ENCODE data around the gene TTC33.
"Not testable (repeated sequence)": the region's sequence is repeated elsewhere in the genome, so short reads cannot be mapped to it uniquely, and the experiment has no call there.

Gene TTC33

DNA sequence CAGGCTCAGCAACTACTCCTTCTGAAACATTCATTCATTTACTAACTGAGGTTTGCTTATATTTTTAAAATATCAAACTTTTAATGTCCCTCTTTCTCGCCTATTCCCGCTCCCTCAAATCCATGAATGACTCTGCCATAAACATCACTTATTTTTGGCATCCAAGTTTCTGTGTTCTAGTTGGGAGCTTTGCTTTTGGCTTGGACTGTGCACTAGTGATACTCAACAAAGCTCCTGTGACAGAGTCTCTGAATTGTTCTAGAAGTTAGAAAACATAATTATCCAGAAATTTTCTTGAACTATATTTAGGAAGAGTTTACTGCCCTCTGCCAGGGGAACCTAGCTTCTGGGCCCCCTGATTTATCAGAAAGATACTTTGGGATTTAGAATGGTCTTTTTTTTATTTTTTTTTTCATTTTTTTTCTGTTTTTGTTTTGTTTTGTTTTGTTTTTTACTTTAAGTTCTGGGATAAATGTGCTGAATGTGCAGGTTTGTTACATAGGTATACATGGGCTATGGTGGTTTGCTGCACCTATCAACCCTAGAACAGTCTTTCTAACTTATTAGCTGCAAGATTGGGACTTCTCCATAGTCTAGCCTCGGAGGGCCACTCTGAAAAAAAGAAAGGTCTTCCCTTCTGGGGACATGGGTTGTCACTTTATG lies 140.7 kb downstream of the TTC33 start:
- no peak for DNase-seq (ENCODE audit: low read depth in 2 of 2)

DNA sequence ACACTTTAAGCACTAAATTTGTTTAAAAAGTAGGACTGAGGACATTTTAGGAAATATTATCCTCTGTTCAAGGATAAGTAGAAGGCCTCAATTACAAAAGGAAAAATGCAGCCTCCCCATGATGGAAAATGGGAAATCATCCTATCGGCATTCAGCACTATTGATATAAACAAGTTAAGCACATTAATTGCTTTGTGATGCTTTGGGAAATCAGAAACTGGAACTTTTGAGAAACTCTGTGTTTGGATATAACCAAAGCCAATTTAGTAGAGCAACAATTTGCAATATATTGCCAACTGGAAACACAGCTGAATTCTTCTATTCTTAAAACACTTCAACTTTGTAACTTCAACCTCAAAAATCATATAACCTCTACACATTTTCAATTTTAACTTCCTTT lies 141.3 kb downstream of the TTC33 start:
- no peak for DNase-seq (ENCODE audit: low read depth in 2 of 2)

DNA sequence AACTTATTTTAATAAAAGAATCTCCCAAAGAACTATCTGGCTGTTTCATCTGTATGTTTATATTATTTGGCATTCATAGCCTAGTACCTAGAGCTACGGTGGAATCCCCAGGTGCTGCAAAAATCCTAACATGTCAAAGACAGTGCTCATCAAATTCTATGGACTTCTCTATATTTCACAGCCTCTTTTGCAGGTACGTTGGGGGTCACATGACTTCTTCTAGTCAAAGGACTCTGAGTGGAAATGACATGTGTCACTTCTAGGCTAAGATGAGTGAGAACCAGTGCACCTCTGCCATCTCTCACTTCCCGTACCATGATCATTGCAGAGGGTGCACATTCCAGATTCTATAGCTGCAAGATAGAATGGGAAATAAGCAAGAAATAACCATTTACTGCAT lies 148.6 kb downstream of the TTC33 start:
- DNase-seq (ENCODE audit: low read depth in 2 of 2) = no peak

DNA sequence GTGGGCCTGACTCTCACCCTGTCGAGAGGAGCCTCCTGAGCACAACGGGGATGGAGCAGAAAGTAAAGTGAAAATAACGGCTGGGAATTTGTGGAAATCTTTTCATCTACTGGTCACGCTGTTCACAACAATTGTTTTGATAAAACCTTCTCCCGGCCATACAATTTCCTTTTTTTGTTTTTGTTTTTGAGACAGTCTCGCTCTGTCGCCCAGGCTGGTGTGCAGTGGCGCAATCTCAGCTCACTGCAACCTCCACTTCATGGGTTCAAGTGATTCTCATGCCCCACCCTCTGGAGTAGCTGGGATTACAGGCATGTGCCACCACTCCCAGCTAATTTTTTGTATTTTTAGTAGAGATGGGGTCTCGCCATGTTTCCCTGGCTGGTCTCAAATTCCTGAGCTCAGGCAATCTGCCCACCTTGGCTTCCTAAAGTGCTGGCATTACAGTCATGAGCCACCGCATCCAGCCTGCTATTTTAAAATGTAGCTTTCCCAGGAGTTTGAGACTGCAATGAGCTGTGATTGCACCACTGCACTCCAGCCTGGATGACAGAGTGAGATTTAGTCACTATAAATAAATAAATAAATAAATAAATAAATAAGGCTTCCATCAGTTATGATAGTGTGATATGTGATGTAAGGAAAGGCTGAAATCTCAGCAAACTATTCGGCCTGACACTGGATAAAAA lies 149.5 kb downstream of the TTC33 start:
- no peak for DNase-seq (ENCODE audit: low read depth in 2 of 2)

DNA sequence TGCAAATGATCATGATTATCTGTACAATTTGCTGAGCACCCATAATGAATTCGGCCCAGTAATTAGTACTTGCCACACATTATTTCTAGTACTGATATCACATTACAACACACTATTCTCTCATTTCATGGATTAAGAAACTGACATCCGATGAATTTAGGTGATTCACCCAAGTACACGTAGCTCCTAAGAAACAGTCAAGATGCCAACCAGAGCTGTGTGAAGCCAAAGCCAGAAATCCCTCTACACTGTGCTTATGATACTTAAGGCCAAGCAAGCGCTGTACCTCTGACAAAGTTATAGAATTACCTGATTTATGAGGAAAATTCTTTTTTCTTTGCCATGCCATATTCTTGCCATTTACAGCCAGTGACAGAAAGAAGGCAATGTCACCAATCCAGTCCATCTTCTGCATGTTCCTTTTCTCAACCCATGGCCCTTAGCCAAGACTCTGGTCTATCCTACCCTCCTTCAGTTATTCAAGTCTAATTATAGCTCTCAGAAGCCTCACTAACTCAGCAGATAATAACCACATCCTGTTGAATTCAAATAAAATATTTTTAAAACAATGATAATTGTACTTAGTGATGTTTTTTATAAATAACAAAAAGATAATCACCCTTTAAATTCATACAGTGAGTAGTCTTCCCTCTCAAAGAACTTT lies 150.3 kb downstream of the TTC33 start:
- no peak for DNase-seq (ENCODE audit: low read depth in 2 of 2)

DNA sequence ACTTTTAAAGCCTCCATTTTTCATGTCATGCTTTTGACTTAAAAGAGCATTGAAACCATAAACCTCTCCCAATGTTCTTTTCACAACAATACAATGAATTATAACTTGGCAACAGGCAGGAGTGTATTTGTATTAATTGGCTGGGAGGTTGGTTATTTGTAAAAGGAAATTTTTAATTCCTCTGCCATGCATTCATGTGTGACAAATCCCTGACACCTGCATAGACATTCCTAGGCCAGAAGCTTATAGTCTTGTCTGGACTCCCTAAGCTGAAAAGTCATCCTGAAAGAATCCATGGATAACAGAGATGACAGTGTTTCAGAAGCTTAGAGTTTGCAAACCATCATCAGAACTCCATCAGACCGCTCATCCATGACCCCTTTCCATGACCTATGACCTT lies 152.4 kb downstream of the TTC33 start:
- DNase-seq (ENCODE audit: low read depth in 2 of 2) = no peak

DNA sequence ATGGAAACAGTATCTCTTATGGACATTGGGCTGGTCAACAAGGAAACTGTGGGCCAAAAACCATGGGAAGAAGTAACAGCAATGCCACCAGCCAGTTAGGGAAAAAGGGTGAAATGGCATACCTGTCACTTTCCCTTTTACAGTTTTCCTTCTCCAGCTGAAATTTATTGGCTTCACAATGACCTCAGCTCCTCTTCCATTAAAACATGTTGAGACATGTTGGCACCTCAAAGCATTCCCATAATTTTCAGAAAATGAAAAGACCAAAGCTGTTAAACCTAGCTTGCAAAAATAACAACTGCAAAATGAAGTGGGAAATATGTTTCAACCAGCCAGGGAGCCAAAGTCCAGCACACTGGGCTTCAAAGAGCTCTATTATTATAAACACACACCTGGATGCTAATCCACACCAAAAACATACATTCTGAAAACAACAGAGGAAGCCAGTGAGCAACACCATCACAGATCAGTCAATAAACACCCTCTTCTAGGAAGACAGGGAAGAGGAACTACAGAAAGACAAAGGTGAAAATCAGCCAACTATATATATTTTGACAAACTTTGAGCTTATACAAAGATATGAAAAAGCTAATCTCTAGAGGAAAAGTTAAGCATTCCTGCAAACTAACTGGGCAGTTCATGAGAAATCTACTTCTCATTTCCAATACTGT lies 154.4 kb downstream of the TTC33 start:
- DNase-seq (ENCODE audit: low read depth in 2 of 2) = no peak

DNA sequence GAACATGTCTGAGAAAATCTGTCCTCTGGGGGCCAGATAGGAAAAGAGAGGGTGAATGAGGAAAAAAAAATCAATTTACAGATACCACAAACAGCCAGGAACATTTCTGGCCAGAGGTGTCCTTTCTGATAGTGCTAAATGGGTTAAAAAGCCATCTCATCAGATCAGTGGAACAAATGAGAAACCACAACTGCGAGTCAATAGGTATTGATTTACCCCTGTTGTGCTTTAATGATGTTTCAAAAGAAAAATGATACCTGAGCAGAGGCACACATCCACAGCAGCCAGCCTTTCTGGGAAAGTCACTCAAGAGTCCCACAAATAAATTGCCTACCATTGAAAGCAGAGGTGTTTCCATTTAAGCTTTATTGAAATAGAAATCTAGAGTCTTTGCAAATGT lies 155.4 kb downstream of the TTC33 start:
- no peak for DNase-seq (ENCODE audit: low read depth in 2 of 2)

DNA sequence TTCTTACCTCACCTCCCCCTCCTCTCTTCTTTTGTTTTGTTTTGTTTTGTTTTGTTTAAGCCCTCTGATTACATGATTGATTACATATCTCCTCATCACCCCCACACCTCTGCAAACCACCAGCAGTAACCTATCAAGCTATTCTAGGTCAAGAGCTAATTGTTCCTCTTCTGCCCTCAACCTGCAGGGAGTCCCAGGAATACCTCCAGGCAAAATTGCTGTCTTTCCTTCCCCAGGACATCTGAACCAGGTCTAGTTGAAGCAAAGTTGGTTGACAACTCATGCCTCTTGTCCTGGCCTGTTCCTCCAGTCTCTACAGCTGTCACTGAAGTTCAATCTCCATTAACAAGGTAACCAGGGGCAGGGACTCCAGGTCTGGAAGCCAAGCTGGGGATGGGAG lies 156.1 kb downstream of the TTC33 start:
- DNase-seq (ENCODE audit: low read depth in 2 of 2) = no peak

DNA sequence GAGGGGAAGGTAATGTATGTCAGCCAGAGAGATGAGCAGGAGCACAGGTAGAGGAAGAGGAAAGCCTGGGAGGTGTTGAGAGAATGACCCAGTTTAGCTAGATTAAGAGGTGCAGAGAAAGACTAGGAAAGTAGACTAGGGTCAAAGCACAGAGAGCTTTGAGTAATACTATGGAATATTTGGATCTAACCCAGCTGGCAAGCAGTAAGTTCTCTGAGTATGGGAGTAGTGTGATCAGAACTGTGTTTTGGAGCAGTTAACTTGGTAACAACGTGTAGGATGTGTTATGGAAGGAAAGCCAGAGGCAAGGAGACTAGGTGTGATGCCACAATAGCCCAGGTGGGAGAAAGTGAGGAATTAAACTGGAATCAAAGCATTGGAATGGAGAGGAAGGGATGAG lies 160.9 kb downstream of the TTC33 start:
- no peak for DNase-seq (ENCODE audit: low read depth in 2 of 2)

DNA sequence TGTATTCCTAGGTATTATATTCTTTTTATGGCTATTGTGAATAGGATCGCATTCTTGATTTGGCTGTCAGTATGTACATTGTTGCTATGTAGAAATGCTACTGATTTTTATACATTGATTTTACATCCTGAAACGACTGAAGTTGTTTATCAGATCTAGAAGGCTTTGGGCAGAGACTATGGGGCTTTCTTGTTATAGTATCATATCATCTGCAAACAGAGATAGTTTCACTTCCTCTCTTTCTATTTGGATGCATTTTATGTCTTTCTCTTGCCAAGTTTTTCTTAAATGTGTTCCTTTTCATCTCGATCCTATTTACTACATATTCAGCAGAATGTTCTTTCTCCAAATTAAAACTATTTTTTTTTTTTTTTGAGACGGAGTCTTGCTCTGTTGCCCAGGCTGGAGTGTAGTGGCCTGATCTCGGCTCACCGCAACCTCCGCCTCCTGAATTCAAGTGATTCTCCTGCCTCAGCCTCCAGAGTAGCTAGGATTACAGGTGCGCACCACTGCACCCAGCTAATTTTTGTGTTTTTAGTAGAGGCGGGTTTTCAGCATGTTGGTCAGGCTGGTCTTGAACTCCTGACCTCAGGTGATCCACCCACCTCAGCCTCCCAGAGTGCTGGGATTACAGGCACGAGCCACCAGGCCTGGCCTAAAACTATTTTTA lies 163.9 kb downstream of the TTC33 start:
- not testable (repeated sequence) for DNase-seq (ENCODE audit: low read depth in 2 of 2)

DNA sequence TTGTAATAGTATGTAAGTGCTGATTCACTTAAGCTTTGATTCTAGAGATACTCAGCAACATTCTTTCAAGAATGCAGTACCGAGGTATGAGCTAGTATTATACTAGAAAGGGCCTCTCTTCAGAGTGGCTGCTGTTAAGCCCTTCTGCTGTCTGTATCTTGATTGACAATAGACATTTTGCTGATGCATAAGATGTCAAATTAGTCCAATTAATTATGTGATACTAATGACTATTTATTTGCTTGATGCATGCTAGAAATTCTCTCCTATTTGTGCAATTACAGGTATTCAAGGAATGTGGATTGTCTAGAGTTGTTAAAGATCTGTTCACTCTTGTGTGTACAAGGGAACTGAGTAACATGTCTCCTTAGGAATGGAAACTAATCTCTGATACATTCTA lies 168.4 kb downstream of the TTC33 start:
- DNase-seq (ENCODE audit: low read depth in 2 of 2) = no peak

DNA sequence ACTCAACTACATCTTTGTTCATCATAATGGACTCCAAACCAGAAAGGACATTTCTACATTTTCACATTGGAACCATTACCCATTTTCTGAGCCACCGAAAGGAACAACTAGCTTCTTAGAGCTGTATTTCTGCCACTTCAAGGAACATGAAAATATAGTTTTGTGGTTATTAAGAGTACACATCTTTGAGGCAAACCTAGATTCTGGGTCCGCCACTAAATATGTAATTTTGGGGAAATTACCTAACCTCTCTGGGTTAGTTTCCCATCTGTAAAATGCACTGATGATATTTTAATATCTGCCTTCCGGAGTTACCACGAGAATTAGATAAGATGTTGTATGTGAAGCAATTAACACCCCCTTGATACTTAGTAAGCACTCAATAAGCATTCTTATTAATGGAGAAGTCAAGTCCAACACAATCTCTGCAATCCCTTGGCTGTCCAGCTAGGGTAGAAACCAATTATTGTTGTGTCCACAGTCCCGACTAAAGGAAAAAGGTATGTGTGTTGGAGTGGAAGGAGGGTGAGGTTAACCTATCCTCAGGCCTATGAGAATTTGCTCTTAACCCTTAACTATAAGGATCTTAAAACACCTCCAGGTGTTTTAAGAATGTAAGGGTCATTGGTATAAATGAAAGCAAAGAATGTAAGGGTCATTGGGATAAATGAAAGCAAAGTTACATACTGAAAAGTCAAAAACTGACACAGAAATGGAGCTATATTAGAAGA lies 170.1 kb downstream of the TTC33 start:
- DNase-seq (ENCODE audit: low read depth in 2 of 2) = no peak

DNA sequence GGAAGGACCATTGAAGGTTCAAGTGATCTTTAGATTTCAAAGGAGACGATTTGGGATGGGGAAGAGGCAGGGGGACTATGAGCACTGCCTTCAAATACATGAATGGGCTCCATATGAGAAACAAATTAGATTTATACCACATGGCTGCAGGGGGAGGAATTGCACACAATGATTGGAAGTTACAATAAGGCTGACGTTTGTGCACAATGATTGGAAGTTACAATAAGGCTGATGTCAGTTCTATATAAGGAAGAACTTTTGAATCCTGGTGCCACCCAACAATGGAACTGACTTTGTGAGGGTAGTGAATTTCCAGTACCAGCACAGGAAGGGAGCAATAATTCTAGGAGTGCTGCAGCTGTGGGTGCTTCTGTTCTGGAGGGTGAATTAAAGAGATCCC lies 171.7 kb downstream of the TTC33 start:
- no peak for DNase-seq (ENCODE audit: low read depth in 2 of 2)

DNA sequence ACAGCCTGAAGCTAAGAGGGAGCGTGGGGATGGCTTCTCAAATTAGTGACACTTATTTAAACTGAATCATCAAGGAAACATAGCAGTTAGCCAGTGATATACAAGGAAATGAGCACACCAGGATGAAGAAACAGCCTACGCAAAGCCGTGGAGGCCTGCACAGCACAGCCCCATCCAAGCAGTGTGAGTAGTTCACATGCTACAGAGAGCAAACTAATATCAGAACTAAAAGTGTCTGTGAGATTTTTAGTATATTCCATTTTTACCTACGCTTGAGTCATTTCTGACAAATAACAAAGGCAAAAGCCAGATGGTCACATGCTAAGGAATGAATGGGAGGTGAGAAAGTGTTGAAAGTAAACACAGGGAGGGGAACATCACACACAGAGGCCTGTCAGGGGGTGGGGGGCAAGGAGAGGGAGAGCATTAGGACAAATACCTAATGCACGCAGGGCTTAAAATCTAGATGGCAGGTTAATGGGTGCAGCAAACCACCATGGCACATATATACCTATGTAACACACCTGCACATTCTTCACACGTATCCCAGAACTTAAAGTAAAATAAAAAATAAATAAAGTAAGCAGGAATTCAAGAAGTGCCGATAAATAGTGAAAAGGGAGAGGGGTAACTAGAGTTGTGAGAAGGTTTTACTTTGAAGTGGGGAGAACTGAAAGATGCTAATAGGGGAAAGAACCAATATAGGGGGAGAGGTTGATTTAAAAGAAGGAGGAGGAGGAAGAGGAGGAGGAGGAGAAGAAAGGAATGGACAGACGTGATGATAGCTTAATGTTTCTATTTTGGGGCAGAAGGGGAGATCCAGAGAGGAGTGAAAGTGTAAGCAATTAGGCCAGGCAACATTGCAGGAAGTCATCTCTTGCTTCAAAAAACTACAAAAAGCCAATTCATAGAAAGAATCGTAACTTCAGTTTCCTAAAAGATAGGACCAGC lies 177.0 kb downstream of the TTC33 start:
- peak; percentile 32 to 43 for DNase-seq (ENCODE audit: low read depth in 2 of 2)

DNA sequence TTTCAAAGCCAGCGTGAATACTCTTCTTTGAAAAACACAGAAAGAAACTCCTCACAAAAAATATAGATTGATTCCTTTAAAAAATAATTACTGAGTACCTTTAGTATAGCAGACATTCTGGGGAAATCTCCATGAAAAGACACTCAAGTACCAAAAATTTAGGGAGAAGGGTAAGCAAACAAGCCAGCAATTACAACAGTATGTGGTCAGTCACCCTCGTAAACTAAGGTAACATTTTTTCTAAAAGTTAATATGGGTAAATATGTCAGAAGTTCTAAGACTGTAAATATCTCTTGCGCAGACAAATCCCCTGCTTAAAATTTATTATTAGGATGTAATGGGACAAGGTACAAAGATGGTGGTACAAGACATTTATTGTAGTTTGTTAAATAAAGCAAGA lies 178.0 kb downstream of the TTC33 start:
- DNase-seq (ENCODE audit: low read depth in 2 of 2) = no peak

DNA sequence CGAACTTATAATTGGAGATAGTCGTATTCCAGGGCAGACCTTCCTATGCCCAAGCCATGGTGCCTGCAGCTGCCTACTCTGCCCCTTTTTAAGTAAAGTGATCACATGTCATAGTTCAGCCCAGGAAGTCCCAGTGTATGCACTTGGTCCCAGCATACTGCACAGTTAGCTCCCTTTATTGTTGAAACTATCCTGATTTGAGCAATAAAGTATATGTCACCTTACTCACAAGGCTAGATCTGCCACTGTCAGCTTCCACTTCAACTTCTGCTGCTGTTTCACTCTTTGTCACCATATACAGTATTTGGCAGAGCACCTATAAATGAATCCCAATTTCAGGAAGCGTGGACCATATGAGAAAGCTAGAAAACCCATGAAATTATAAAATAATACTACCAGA lies 179.8 kb downstream of the TTC33 start:
- no peak for DNase-seq (ENCODE audit: low read depth in 2 of 2)

DNA sequence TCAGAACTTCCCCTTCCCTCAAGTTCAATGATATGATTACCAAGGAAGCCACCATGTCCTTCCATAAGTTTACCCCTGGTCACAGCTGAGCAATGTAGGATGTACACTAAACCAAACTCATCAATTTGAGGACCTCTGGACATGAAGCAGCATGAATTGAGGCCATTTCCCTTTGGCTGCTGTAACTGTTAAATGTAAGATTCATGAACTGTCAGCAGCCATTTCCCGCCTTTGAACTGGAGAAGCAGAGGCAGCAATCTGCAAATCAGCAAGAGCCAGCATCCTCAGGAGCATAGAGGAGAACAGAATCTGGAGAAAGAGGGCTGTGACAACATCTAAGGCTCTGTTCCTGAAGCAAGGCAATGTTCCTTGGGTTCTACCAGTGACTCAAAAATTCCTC lies 180.3 kb downstream of the TTC33 start:
- no peak for DNase-seq (ENCODE audit: low read depth in 2 of 2)

DNA sequence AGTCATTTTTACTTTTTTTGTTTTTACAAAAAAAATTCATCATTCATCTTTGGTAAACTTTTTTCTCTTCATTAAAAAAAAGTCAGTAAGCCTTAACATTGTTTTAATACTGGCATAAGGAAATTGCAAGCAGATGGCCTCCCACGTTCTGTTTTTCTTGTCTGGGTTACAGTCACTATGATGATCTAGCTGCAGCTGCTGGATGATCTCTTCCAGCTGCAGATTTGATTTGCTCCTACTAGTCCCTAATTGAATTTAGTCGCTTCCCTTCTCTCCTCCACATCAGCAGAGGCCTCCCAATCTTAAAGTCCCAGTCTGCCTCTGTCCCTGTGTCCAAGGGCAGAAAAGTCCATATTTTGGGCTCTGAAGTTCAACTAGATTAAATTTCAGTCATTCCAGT lies 182.8 kb downstream of the TTC33 start:
- DNase-seq (ENCODE audit: low read depth in 2 of 2) = no peak

DNA sequence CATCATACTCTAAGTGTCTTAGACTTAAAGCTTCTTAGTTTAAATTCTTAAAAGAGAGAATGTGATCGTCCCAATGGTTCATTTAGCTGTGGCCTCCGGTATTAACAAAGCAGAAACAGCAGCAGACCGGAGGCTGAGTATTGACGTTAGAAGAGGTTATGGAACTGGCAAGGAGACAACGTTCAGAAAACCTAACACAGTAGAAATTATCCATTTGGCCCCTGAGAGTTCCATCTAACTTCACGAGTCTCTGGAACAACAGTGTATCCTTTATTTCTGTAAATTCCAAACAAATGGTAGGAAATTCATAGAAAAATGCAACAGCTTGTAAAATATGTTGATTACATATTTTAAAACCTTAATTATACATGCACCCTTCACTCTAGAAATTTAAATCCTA lies 183.4 kb downstream of the TTC33 start:
- no peak for DNase-seq (ENCODE audit: low read depth in 2 of 2)
